ENCODE data around the gene RAB5B.

- TF ChIP-seq SIN3A (IDR thresholded peaks at IDR 0.05; ENCODE audit: low read depth, low read length) (no peak), RCOR1 (conservative IDR thresholded peaks at IDR 0.05; ENCODE audit: low read depth, low read length) (no peak)
Measured at GRCh38 chr12:55942577-55943136, 31.2 kb upstream of the RAB5B start.
